ENCODE measurements around the gene SNCA. TPM values are rescaled to one million over a fixed set of nuclear protein-coding genes. Genes with fewer than 3 reads are reported as not detected.
A peak's percentile ranks its signal among the peaks of the same experiment; 100 is the strongest.

The SNCA gene
- total and polyA plus RNA-seq, 12 donors = 1.5 to 28.6 (median 4.7) TPM; not detected in 1

DNA sequence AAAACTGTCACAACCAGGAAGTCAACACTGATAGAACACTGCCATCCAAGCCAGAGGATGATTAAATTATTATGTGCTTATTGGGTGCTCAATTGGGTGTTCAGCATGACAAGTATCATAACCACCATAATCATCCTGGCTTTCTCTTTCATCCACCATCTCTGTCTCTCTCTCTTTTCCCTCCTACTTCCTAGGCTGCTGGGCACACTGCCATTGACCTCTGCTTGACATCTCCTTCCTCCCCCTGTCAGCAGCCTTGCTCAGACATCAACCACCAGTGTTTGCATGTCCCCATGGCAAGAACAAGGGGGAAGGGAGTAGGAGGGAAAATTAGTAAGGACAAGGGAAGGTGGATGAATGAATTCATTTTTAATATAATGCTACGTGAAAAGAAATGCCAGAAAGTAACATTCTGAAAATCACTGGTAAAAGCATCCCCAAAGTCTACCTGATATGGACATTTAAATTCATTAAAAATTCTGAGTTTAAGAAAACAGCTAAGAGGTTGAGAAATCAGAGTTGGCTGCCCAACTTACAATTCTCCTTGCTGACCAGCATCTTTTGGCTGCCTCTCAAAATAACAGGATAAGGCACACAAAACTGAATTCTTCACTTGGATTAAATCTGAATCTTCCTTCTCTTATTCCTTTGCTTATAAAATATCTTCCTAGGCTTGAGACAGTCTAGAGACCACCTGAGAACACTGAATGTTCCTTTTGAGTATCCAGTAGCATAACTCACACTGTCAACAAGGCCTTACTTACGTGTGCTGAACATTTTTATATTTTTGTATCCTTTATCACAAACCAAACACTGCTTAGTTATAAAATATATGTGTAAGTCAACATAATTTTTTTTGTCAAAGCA lies 48.5 kb downstream of the SNCA start:
- intact Hi-C loops (cut with DNase I) = no loop called here
- 46 to 84% (median 56%) methylated on average over 2 of the region's 2 CpGs for WGBS, 4 donors
- H3K27ac ChIP-seq = no peak overlapping the region
- TF ChIP-seq CTCF (IDR thresholded peaks at IDR 0.05) (no peak), POLR2A (IDR thresholded peaks at IDR 0.05) (no peak)
- no peaks in the 10 kb centered on the region for H3K4me1 ChIP-seq (replicated peaks in 1 of 2)
- DNase-seq = peak in 4 of 7 donors; percentile 5 to 29 (median 20)
- H3K36me3 ChIP-seq (replicated peaks in 1 of 2) = no peaks in the 10 kb centered on the region
- H3K27me3 ChIP-seq = no peaks in the 10 kb centered on the region
- H3K9me3 ChIP-seq (replicated peaks in 1 of 3) = no peaks in the 10 kb centered on the region
- H3K4me3 ChIP-seq = no peak overlapping the region

DNA sequence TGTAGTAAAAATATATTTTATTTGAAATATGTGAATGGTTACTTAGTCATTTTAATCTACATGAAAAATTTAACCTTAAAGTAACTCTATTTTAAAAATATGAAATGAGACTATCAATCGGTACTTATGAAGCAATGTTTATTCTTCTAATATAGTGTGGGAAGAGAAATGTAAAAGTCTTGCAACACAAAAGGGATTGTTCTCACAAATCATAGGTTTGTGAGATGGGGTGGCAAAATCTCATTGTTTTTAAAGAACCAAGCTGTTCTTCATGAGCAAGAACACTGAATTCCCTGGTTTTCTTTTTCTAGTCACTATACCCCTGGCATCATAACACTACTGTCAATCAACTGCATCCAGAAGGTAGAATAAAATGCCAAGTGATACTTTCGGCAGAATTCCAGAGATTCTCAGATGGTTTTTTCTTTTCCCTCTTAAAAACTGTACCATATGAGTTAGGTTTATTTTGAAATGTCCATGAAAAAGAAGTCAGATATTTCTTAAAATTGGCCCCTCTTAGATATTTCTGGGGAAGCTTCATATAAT lies 52.2 kb downstream of the SNCA start:
- no peak for DNase-seq

DNA sequence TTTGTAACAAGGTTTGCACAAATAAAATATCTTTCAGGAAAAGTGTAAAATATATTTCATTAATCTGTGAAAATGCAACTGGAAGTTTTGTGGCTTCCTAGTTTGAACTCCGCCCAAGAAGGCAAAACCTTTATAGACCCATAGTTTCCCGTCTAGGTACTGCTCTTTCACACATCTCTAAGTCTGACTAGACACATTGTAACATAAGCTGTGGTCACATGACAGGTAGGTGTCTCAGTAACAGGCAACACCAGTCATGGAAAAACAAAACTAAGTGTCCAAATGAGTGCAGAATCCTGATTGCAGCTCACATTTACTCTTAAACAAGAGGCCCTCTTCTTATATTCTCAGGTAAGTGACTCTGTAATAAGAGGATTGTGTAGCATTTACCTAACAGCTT lies 55.6 kb downstream of the SNCA start:
- intact Hi-C loops (cut with DNase I) = no loop called here
- H3K4me3 ChIP-seq = no peak overlapping the region
- TF ChIP-seq CTCF (IDR thresholded peaks at IDR 0.05) = no peak
- TF ChIP-seq POLR2A (IDR thresholded peaks at IDR 0.05) = no peak
- H3K27me3 ChIP-seq = no peaks in the 10 kb centered on the region
- H3K4me1 ChIP-seq (replicated peaks in 1 of 2) = no peaks in the 10 kb centered on the region
- H3K36me3 ChIP-seq (replicated peaks in 1 of 2) = no peaks in the 10 kb centered on the region
- WGBS, 4 donors = 73 to 78% (median 77%) methylated on average over 2 of the region's 2 CpGs
- no peak for DNase-seq
- H3K27ac ChIP-seq = no peak overlapping the region
- H3K9me3 ChIP-seq (replicated peaks in 1 of 3) = no peaks in the 10 kb centered on the region

More for the DNA sequence above, 52.2 kb downstream of the SNCA start:
- no peak overlapping the region for H3K27ac ChIP-seq
- no peaks in the 10 kb centered on the region for H3K9me3 ChIP-seq (replicated peaks in 1 of 3)
- intact Hi-C loops (cut with DNase I) = no loop called here
- no peaks in the 10 kb centered on the region for H3K36me3 ChIP-seq (replicated peaks in 1 of 2)
- H3K4me3 ChIP-seq = no peak overlapping the region
- H3K4me1 ChIP-seq (replicated peaks in 1 of 2) = no peaks in the 10 kb centered on the region
- no peak for TF ChIP-seq POLR2A (IDR thresholded peaks at IDR 0.05)
- WGBS, 4 donors = 82 to 85% (median 84%) methylated on average over 2 of the region's 2 CpGs
- no peaks in the 10 kb centered on the region for H3K27me3 ChIP-seq

DNA sequence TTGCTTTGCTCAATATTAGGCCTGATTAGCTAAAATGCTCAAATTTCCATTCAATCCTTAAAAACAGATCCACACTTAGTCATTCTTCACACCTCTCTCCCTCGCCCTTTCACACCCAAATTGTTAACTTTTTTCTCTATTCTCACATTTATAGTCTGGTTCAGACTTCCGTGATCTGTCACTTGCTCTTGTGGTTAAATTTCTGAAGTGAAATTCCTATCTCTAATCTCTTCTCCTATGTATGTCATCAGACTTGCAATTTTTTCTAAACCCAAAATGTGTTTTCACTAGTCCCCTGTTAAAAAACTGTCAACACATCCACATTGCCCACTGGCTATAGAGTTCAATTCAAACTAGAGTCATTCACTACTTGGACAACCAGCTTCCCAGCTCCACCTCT lies 63.2 kb downstream of the SNCA start:
- WGBS, 4 donors = 81 to 91% (median 90%) methylated on average over 2 of the region's 2 CpGs
- Histone ChIP-seq H3K27me3 (no peaks in the 10 kb centered on the region), H3K36me3 (replicated peaks in 1 of 2) (no peaks in the 10 kb centered on the region), H3K4me3 (no peak overlapping the region), H3K9me3 (replicated peaks in 1 of 3) (no peaks in the 10 kb centered on the region), H3K27ac (no peak overlapping the region), H3K4me1 (replicated peaks in 1 of 2) (no peaks in the 10 kb centered on the region)
- intact Hi-C loops (cut with DNase I) = no loop called here
- TF ChIP-seq CTCF (IDR thresholded peaks at IDR 0.05) (no peak), POLR2A (IDR thresholded peaks at IDR 0.05) (no peak)
- no peak for DNase-seq
